Measurements from ENCODE around the gene CCNY. TPM values are rescaled to one million over a fixed set of nuclear protein-coding genes. Genes with fewer than 3 reads are reported as not detected.
A peak's percentile ranks its signal among the peaks of the same experiment; 100 is the strongest.

Gene CCNY
- polyA plus RNA-seq, 2 of the 4 experiments (the other 2 are of a cell fraction) = 28.1 to 55.5 TPM

- H3K9me3 ChIP-seq = no peaks in the 10 kb centered on the region
- H3K4me3 ChIP-seq = no peak overlapping the region
- TF ChIP-seq RNF2 (IDR thresholded peaks at IDR 0.05; ENCODE audit: borderline replicate concordance, low read depth) (no peak), TFCP2L1 (CRISPR knock-in tag; IDR thresholded peaks at IDR 0.05) (no peak), REST (IDR thresholded peaks at IDR 0.05) (no peak), HOXA7 (CRISPR knock-in tag; IDR thresholded peaks at IDR 0.05) (no peak), POLR2AphosphoS2 (conservative IDR thresholded peaks at IDR 0.05; ENCODE audit: low read length) (no peak), TP53 (CRISPR knock-in tag; IDR thresholded peaks at IDR 0.05) (no peak), PBX3 (IDR thresholded peaks at IDR 0.05) (no peak), ZNF302 (CRISPR knock-in tag; IDR thresholded peaks at IDR 0.05) (no peak), FOSL2 (IDR thresholded peaks at IDR 0.05) (no peak), FOSL2 (CRISPR knock-in tag; IDR thresholded peaks at IDR 0.05) (no peak), FOSB (CRISPR knock-in tag; IDR thresholded peaks at IDR 0.05) (no peak), MYC (IDR thresholded peaks at IDR 0.05; ENCODE audit: borderline replicate concordance, low read length) (no peak)
- DNase-seq (ENCODE audit: low read depth in 1 of 2, low spot score in 1 of 2) = no peak
- peaks cover 30% of the 10 kb centered on the region for H3K4me1 ChIP-seq
- peak overlapping the region in 1 of 2 experiments; percentile 39; a peak in 1 of 6 replicates for H3K27ac ChIP-seq
- POLR2A ChIA-PET = no interaction called here
- 84% methylated on average over 10 of the region's 10 CpGs for WGBS (ENCODE audit: missing lambda C conversion rate)
- CTCF ChIA-PET = interaction anchor here (0.9 to 1.8 kb wide), 4 partner anchors 8 to 253 kb away, joined by 3 to 4 read pairs (median 3); no protein-coding TSS in a partner anchor
- ATAC-seq = no peak
- no peak overlapping the region for H3K4me2 ChIP-seq
- FAIRE-seq = no peak
Measured at GRCh38 chr10:35492386-35493195, 156.3 kb downstream of the CCNY start.

- 92% methylated on average over 9 of the region's 9 CpGs for WGBS (ENCODE audit: missing lambda C conversion rate)
- ChIA-PET POLR2A (no interaction called here), CTCF (interaction anchor here (1.3 to 1.8 kb wide), 2 partner anchors 7 to 254 kb away, joined by 3 to 4 read pairs; no protein-coding TSS in a partner anchor)
- ATAC-seq = no peak
- FAIRE-seq = no peak
- peaks cover 30% of the 10 kb centered on the region for H3K4me1 ChIP-seq
- no peaks in the 10 kb centered on the region for H3K9me3 ChIP-seq
- H3K4me2 ChIP-seq = no peak overlapping the region
- peak overlapping the region in 1 of 2 experiments; percentile 39; a peak in 1 of 6 replicates for H3K27ac ChIP-seq
- no peak for DNase-seq (ENCODE audit: low read depth in 1 of 2, low spot score in 1 of 2)
- no peak overlapping the region for H3K4me3 ChIP-seq
- no peak for TF ChIP-seq JUNB (IDR thresholded peaks at IDR 0.05)
- TF ChIP-seq BCL3 (IDR thresholded peaks at IDR 0.05) = no peak
- TF ChIP-seq HOXA7 (CRISPR knock-in tag; IDR thresholded peaks at IDR 0.05) = no peak
- no peak for TF ChIP-seq EHMT2 (IDR thresholded peaks at IDR 0.05; ENCODE audit: low read depth)
- TF ChIP-seq MAFK (IDR thresholded peaks at IDR 0.05; ENCODE audit: partially characterized antibody) = no peak
- no peak for TF ChIP-seq ELK1 (IDR thresholded peaks at IDR 0.05; ENCODE audit: low read depth, low read length)
- TF ChIP-seq NFE2L2 (conservative IDR thresholded peaks at IDR 0.05; ENCODE audit: low read length) = no peak
- TF ChIP-seq RARB (CRISPR knock-in tag; IDR thresholded peaks at IDR 0.05) = no peak
- no peak for TF ChIP-seq EHF (CRISPR knock-in tag; IDR thresholded peaks at IDR 0.05)
- no peak for TF ChIP-seq CBX2 (IDR thresholded peaks at IDR 0.05; ENCODE audit: borderline replicate concordance, low read depth)
- no peak for TF ChIP-seq RAD21 (conservative IDR thresholded peaks at IDR 0.05 in 1 of 2, IDR thresholded peaks at IDR 0.05 in 1 of 2)
- no peak for TF ChIP-seq JUN (IDR thresholded peaks at IDR 0.05)
- TF ChIP-seq MAZ (IDR thresholded peaks at IDR 0.05; ENCODE audit: borderline replicate concordance, low read depth, low read length) = no peak
- no peak for TF ChIP-seq EP300 (IDR thresholded peaks at IDR 0.05)
- TF ChIP-seq CHD2 (IDR thresholded peaks at IDR 0.05; ENCODE audit: low read length, partially characterized antibody) = no peak
Measured at GRCh38 chr10:35493196-35494118, 157.1 kb downstream of the CCNY start.
